GM12874 (cell line): ENCODE data around the gene STEAP4.

Experiments
- CTCF ChIP-seq: IDR thresholded peaks from 2 replicates; pipeline ENCODE4 v1.5.1; 2011; ENCODE audit warnings: low read depth, mild to moderate bottlenecking, control low read depth, low read length, moderate library complexity; ENCODE audit not compliant: insufficient read depth

The STEAP4 gene

DNA sequence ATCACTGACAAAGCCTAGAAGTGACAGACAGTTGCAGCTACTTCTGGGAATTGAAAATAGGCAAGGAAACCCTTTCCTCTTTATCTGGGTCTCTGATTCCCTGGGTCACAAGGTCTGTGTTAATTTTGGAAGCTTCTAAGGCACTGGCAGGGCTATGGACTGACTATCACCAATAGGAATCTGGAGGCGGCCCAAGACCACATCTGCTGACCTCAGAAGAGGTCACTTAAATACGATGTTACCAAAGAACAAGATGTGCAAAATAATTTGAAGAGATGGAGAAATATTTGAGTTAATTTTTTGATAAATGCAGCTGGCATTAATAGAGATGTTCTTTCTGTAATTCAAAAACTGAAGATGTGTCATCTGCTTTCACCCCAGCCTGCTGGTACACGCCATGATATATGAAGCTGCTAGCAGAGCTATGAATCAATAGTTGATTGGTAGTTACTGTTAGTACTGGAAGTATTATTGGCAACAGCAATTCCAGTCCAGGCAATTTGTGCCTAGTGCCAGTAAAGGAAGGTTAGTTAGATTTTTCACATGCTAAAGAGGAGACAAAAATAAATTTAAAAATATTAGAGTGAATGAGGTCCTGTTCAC lies 5.5 kb upstream of the STEAP4 start:
- TF ChIP-seq CTCF: no peak

GRCh38 chr7:88311675-88312036 lies 5.0 kb upstream of the STEAP4 start:
- no peak for TF ChIP-seq CTCF

DNA sequence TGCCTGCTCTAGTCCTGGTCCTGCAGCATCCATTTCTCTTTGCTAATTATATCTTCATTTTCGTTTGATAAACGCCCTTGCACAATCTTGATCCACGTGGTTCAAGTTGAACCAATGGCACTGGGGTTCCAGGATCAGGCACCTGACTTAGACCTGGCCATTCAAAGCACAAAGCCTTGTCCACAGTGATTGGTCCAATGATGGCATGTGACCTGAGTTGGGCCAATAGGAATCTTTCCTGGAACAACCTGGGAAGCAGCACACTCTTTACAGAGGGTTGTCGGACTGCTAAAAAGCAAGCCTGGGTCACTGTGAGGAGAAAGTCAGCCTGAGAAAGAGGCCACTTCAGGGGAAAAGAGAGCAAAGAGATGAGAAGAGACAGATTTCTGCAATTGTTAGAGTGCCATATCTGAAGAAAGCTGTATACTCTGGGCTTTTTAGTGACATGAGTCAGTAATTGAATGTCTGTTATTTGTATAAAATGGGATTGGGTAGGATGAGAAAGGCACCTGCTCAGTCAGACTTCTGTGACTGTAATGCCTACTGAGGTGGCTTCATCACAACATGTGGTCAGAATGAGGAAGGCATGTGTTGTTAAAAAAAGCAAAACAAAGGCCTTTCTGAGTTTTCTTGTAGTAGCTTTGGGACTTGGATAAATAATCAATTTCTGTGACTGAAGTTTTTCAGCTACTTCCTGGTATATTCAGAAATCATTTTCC lies 4.4 kb upstream of the STEAP4 start:
- TF ChIP-seq CTCF: no peak

DNA sequence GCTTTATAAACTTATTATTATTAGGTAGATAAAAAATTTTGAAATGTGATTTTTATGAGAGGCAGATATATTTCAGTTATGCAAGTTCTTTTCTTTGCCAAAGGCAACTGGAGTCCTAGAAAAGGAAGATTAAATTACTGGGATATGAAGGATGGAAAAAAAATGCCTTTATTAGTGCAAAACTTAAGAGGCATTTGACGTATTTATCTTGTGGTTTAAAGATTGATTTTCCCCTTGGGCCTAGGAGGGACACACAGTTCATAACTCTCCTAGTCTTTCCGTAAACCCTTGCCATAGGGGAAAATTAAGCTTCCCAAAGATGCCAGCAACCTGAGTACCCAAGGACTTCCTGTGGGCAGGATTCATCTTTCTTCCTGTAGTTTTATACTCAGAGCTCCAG lies 3.1 kb upstream of the STEAP4 start:
- TF ChIP-seq CTCF: no peak

- no peak for TF ChIP-seq CTCF
Observed at GRCh38 chr7:88307823-88308222, 1.1 kb upstream of the STEAP4 start.

- no peak for TF ChIP-seq CTCF
Observed at GRCh38 chr7:88307412-88307811, 718 bp upstream of the STEAP4 start.

DNA sequence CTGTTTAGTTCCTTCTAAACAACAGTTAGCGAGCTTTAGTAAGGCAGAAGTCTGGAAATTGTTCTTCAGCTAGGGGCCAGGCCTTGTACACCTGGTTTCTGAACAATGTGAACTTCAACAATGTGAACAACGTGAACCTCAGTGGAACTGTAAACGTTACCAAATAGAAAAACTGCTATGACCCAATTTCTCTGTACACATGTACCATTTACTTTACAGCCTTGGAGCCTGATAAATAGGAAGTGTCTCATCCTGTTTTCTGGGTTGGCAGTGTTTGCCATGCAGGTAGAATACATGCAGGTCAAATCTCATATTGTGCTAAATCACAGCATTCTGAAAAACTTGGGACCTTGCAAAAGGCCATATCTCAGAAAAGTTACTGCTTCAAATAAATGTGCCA lies 1.6 kb downstream of the STEAP4 start:
- TF ChIP-seq CTCF: no peak
